BJ (cell line): ENCODE measurements around the gene KLC1. TPM values are rescaled to one million over a fixed set of nuclear protein-coding genes. Genes with fewer than 3 reads are reported as not detected.

Experiments
- CTCF ChIA-PET: fragments of 350-600 bp; formaldehyde crosslinking; extraction: SDS; loops from one replicate; lab custom pipeline; 2021; ENCODE audit warnings: antibody characterized with exemption, inconsistent platforms; lab: Yijun Ruan, JAX
- POLR2A ChIA-PET: fragments of 300-600 bp; sonication (Branson Sonifier 250); formaldehyde crosslinking; extraction: SDS; loops from one replicate; lab custom pipeline; 2021; ENCODE audit warnings: antibody characterized with exemption; lab: Charles Lee
- DNase-seq: peaks from one replicate; pipeline ENCODE4 v3.0.0-alpha.2; 2011; ENCODE audit warnings: low read depth
- H3K27me3 ChIP-seq: 2 replicates; pipeline ENCODE4 v1.6.0; 2011; ENCODE audit warnings: low read length; ENCODE audit not compliant: control insufficient read depth, insufficient read depth
- H3K36me3 ChIP-seq: 2 replicates; pipeline ENCODE4 v1.5.1; 2011; ENCODE audit warnings: low read length; ENCODE audit not compliant: control insufficient read depth, insufficient read depth
- H3K4me3 ChIP-seq: 2 replicates; pipeline ENCODE4 v1.5.1; 2011; ENCODE audit warnings: low read depth, mild to moderate bottlenecking, control low read depth, low read length
- polyA plus RNA-seq: library from polyadenylated mRNA; depleted of rRNA; stranded (reverse); fragments of >200 nt; gene quantifications from 2 replicates; pipeline ENCODE4 v1.2.3, GENCODE V29; 2011
- TF ChIP-seq, protein P1 (sequence below): IDR thresholded peaks from 2 replicates; pipeline ENCODE4 v1.5.1; 2011; ENCODE audit warnings: low read depth, mild to moderate bottlenecking, control low read depth, inconsistent platforms, low read length, moderate library complexity; ENCODE audit not compliant: insufficient read depth

KLC1 gene
- polyA plus RNA-seq, 1 experiment = 112 TPM

DNA sequence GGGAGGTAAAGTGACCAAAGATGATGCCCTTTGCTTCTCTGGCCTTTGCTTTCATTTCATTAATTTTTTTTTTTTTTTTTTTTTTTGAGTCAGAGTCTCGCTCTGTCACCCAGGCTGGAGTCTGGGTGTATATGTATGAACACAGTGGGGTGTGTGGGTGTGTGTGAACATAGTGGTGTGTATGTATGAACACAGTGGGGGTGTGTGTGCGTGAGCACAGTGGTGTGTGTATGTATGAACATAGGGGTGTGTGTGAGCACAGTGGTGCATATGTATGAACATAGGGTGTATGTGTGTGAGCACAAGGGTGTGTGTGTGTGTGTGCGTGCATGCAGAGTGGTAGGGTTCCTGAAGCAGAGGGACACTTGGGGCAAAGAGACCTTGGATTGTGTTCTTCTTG, 9.6 kb downstream of the KLC1 start:
- DNase-seq = no peak
- no peaks in the 10 kb centered on the region for H3K27me3 ChIP-seq
- CTCF ChIA-PET = no interaction called here
- POLR2A ChIA-PET = no interaction called here
- no peak overlapping the region for H3K4me3 ChIP-seq
- no peaks in the 10 kb centered on the region for H3K36me3 ChIP-seq
- TF ChIP-seq, protein P1, sequence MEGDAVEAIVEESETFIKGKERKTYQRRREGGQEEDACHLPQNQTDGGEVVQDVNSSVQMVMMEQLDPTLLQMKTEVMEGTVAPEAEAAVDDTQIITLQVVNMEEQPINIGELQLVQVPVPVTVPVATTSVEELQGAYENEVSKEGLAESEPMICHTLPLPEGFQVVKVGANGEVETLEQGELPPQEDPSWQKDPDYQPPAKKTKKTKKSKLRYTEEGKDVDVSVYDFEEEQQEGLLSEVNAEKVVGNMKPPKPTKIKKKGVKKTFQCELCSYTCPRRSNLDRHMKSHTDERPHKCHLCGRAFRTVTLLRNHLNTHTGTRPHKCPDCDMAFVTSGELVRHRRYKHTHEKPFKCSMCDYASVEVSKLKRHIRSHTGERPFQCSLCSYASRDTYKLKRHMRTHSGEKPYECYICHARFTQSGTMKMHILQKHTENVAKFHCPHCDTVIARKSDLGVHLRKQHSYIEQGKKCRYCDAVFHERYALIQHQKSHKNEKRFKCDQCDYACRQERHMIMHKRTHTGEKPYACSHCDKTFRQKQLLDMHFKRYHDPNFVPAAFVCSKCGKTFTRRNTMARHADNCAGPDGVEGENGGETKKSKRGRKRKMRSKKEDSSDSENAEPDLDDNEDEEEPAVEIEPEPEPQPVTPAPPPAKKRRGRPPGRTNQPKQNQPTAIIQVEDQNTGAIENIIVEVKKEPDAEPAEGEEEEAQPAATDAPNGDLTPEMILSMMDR = no peak

DNA sequence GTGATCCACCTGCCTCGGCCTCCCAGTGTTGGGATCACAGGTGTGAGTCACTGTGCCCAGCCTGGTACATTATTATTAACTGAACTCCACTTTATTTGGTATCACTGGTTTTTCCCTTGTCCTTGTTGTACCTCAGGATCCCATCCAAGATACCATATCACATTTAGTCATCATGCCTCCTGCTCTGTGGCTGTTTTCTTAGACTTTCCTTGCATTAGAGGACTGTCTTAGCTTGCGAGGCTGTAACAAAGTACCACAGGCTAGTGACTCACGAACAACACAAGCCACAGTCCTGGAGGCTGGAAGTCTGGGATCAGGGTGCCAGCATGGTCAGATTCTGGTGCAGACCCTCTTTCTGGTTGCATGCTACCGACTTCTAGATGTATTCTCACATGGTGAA, 12.2 kb downstream of the KLC1 start:
- Histone ChIP-seq H3K36me3 (no peaks in the 10 kb centered on the region), H3K27me3 (no peaks in the 10 kb centered on the region), H3K4me3 (no peak overlapping the region)
- DNase-seq = no peak
- TF ChIP-seq, protein P1 = no peak
- POLR2A ChIA-PET = no interaction called here
- CTCF ChIA-PET = no interaction called here

DNA sequence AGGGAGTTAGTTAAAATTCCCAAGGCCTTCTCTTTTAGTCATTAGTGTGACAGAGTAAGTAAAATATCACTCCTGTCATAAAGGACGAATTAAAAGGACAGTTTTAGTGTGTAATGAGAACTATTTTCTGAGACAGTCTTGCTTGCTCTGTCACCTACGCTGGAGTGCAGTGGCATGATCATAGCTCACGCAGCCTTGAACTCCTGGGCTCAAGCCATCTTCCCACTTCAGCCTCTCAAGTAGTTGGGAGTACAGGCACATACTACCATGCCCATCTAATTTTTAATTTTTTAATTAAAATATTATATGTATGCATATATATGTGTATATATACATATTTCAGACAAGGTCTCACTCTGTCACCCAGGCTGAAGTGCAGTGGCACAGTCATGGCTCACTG, 17.2 kb downstream of the KLC1 start:
- Histone ChIP-seq H3K4me3 (no peak overlapping the region), H3K36me3 (no peaks in the 10 kb centered on the region), H3K27me3 (no peaks in the 10 kb centered on the region)
- TF ChIP-seq, protein P1 = no peak
- DNase-seq = no peak
- ChIA-PET POLR2A (no interaction called here), CTCF (interaction anchor here (1.4 kb wide), 1 partner anchor 11 kb away, joined by 3 read pairs; no protein-coding TSS in a partner anchor)

DNA sequence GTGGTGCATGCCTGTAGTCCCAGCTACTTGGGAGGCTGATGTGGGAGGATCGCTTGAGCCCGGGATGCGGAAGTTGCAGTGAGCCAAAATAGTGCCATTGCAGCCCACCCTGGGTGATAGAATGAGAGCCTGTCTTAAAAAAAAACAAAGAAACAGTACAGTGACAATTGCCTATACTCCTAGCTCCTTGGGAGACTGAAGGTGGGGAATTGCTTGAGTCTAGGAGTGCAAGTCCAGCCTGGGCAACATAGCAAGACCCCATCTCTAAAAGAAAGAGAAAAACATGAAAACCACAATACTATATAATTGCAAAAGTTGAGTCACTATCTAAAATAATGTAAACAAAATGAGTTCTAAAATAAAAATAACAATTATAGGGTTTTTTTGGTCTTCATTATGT, 20.0 kb downstream of the KLC1 start:
- no peak for DNase-seq
- Histone ChIP-seq H3K36me3 (no peaks in the 10 kb centered on the region; the same call in 1 of the 2 replicates), H3K4me3 (no peak overlapping the region), H3K27me3 (no peaks in the 10 kb centered on the region)
- TF ChIP-seq, protein P1 = no peak
- POLR2A ChIA-PET = no interaction called here
- CTCF ChIA-PET = interaction anchor here (0.7 kb wide), 1 partner anchor 16 kb away, joined by 4 read pairs; no protein-coding TSS in a partner anchor

DNA sequence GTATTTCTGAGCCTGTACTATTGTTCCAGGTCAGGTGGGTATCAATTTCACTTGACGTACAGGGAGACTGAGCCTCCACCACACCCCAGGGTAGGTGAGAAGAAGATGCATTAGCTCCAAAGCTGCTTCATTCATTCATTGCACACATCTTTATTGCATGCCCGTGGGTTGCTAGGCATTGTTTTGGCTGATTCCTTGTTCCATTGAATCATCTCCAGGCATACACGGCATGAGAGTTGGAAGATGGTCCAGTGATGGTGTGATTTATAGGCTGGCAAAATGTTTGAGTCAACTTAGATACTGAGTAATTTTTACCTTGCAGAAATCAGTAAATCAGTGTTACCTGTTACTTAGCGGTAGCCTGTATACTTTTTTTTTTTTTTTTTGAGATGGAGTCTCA, 21.2 kb downstream of the KLC1 start:
- no peak overlapping the region for H3K4me3 ChIP-seq
- ChIA-PET CTCF (no interaction called here), POLR2A (interaction anchor here (0.6 kb wide), 1 partner anchor 8 kb away, joined by 13 read pairs; no protein-coding TSS in a partner anchor)
- H3K36me3 ChIP-seq = no peaks in the 10 kb centered on the region; the same call in 1 of the 2 replicates
- H3K27me3 ChIP-seq = no peaks in the 10 kb centered on the region
- TF ChIP-seq, protein P1 = no peak
- DNase-seq = no peak
